HL-60 (cell line): ENCODE data around the gene CSF1R.

ENCODE experiments used
- GABPA ChIP-seq: IDR thresholded peaks from 2 replicates; pipeline ENCODE4 v1.6.1; 2012; ENCODE audit warnings: low read depth
- POLR2AphosphoS5 ChIP-seq: IDR thresholded peaks from 2 replicates; pipeline ENCODE4 v1.6.1; 2012; ENCODE audit warnings: low read depth
- TF ChIP-seq, protein P1 (sequence below): IDR thresholded peaks from one replicate; pipeline ENCODE4 v1.5.1; 2011; ENCODE audit warnings: low read length, control low read depth, inconsistent platforms; ENCODE audit not compliant: insufficient read depth

DNA sequence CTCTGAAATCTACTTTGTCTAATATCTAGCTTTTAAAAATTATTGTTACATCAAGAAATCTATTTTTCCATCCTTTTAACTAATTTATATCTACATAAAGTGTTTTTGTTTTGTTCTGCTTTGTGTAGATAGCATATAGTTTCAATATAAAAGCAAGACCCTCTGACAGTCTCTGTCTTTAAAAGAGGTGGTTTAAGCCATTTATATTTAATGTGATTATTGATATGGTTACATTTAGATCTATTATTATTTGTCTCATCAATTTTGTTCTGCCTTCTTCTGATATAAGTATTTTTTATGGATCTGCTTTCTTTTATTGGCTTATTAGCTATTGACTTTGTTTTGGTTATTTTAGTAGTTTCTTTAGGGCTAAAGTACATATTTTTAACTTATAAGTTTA is 69.8 kb downstream of the CSF1R start:
- TF ChIP-seq, protein P1, sequence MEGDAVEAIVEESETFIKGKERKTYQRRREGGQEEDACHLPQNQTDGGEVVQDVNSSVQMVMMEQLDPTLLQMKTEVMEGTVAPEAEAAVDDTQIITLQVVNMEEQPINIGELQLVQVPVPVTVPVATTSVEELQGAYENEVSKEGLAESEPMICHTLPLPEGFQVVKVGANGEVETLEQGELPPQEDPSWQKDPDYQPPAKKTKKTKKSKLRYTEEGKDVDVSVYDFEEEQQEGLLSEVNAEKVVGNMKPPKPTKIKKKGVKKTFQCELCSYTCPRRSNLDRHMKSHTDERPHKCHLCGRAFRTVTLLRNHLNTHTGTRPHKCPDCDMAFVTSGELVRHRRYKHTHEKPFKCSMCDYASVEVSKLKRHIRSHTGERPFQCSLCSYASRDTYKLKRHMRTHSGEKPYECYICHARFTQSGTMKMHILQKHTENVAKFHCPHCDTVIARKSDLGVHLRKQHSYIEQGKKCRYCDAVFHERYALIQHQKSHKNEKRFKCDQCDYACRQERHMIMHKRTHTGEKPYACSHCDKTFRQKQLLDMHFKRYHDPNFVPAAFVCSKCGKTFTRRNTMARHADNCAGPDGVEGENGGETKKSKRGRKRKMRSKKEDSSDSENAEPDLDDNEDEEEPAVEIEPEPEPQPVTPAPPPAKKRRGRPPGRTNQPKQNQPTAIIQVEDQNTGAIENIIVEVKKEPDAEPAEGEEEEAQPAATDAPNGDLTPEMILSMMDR: no peak
- TF ChIP-seq POLR2AphosphoS5 (no peak), GABPA (no peak)
